SIG-M5 treated with dmso at 0.1 percent for 504 hours (cell line): Measurements from ENCODE around the gene MESD.

Experiments
- DNase-seq: peaks from one replicate; lab custom pipeline; 2025; ENCODE audit not compliant: unreplicated experiment; lab: John Stamatoyannopoulos, UW

Gene MESD

GRCh38 chr15:81015621-81016488 is 26.2 kb upstream of the MESD start:
- no peak for DNase-seq

GRCh38 chr15:81014446-81015093 is 25.0 kb upstream of the MESD start:
- DNase-seq = no peak

- no peak for DNase-seq
These were observed 23.8 kb upstream of the MESD start for GRCh38 chr15:81013396-81013929.

- DNase-seq = no peak
These were observed 23.0 kb upstream of the MESD start for GRCh38 chr15:81012588-81012987.

GRCh38 chr15:81011593-81011992 is 22.0 kb upstream of the MESD start:
- DNase-seq = no peak

GRCh38 chr15:81010086-81010485 is 20.5 kb upstream of the MESD start:
- no peak for DNase-seq

GRCh38 chr15:81008312-81008711 is 18.7 kb upstream of the MESD start:
- no peak for DNase-seq

- DNase-seq = no peak
These were observed 17.9 kb upstream of the MESD start for GRCh38 chr15:81007428-81008064.

- DNase-seq = no peak
These were observed 16.5 kb upstream of the MESD start for GRCh38 chr15:81006124-81006523.

- no peak for DNase-seq
These were observed 13.4 kb upstream of the MESD start for GRCh38 chr15:81003097-81003350.

GRCh38 chr15:81002331-81003096 is 12.9 kb upstream of the MESD start:
- no peak for DNase-seq

- DNase-seq = no peak
These were observed 12.4 kb upstream of the MESD start for GRCh38 chr15:81002009-81002330.

GRCh38 chr15:81001152-81002008 is 11.8 kb upstream of the MESD start:
- peak; percentile 19 for DNase-seq

- DNase-seq = peak; percentile 87
These were observed 11.1 kb upstream of the MESD start, which contains the start of gene TLNRD1 for GRCh38 chr15:81000624-81001151. TLNRD1 (plus strand) TSS chr15:81000923; CDS start chr15:81002272, 1,349 bp downstream.

GRCh38 chr15:81000144-81000623 is 10.6 kb upstream of the MESD start:
- DNase-seq = no peak

GRCh38 chr15:80999623-81000036 is 10.0 kb upstream of the MESD start:
- DNase-seq = no peak

- no peak for DNase-seq
These were observed 8.6 kb upstream of the MESD start for GRCh38 chr15:80998251-80998650.

- no peak for DNase-seq
These were observed 8.1 kb upstream of the MESD start for GRCh38 chr15:80997692-80998091.

- no peak for DNase-seq
These were observed 6.6 kb upstream of the MESD start for GRCh38 chr15:80996247-80996646.

- no peak for DNase-seq
These were observed 2.8 kb upstream of the MESD start for GRCh38 chr15:80992441-80992840.
